ENCODE data around the gene TULP3.

DNA sequence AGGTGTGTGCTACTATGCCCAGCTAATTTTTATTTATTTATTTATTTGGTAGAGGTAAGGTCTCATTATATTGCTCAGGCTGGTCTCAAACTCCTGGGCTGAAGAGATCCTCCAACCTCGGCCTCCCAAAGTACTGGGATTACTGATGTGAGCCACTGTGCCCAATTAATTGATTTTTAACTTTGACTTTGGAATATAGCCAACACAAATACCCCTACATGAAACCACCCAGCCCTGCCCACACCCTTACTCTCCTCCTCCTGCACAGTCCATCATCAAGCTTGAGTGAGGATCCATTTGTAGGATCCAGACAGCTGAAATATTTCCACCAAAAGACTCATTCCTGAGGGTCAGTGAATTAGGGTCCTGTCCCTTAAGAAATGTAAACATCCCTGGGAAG lies 65.2 kb downstream of the TULP3 start:
- TF ChIP-seq POLR2A (IDR thresholded peaks at IDR 0.05; ENCODE audit: low read depth, low read length) = no peak
- TF ChIP-seq TAF1 (IDR thresholded peaks at IDR 0.05; ENCODE audit: borderline replicate concordance, low read depth, low read length) = no peak
- TF ChIP-seq POLR2AphosphoS5 (IDR thresholded peaks at IDR 0.05; ENCODE audit: low read depth, low read length) = no peak
